ENCODE measurements around the gene ATP10A. TPM values are rescaled to one million over a fixed set of nuclear protein-coding genes. Genes with fewer than 3 reads are reported as not detected.

Gene ATP10A
- total and polyA plus RNA-seq, 12 donors = 0.67 to 31.8 (median 16.1) TPM

DNA sequence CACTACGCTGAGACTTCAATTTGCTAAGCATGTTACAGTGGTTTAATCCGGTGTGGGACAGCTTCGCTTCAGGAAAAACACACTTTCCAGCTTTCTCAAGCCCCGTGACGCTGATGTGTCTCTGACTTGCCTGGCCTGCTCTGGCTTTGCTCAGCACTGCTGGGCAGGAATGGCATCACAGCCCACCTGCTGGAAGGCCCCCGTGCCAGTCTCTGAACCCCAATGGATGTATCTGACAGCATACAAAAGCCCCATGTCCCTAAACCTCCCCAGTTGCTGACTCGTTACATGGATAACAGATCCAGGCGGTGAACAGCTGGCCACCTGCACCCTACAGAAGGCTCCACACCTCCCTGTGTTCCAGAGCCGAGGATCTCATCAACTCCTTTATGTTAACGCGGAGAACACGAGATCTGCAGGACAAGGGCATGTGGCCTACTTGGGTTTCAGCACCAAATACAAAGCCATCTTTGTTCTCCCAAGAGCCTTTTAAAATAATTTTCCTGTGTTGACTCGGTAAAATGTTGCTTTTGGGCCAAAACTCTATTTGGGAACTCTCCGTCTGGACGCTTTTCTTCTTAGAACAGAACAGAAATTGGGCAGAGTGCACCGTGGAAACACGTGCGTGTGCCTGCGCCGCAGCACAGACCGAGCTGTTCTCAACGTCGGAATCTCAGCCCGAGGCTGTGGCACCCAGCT, 61.4 kb downstream of the ATP10A start:
- no peaks in the 10 kb centered on the region for H3K27me3 ChIP-seq
- H3K36me3 ChIP-seq (replicated peaks in 1 of 2) = no peaks in the 10 kb centered on the region
- H3K4me3 ChIP-seq = no peak overlapping the region
- no peak overlapping the region for H3K27ac ChIP-seq
- H3K4me1 ChIP-seq (replicated peaks in 1 of 2) = peaks cover 12 to 18% of the 10 kb centered on the region in 2 donors
- no peak for TF ChIP-seq POLR2A (IDR thresholded peaks at IDR 0.05)
- TF ChIP-seq, protein P1, sequence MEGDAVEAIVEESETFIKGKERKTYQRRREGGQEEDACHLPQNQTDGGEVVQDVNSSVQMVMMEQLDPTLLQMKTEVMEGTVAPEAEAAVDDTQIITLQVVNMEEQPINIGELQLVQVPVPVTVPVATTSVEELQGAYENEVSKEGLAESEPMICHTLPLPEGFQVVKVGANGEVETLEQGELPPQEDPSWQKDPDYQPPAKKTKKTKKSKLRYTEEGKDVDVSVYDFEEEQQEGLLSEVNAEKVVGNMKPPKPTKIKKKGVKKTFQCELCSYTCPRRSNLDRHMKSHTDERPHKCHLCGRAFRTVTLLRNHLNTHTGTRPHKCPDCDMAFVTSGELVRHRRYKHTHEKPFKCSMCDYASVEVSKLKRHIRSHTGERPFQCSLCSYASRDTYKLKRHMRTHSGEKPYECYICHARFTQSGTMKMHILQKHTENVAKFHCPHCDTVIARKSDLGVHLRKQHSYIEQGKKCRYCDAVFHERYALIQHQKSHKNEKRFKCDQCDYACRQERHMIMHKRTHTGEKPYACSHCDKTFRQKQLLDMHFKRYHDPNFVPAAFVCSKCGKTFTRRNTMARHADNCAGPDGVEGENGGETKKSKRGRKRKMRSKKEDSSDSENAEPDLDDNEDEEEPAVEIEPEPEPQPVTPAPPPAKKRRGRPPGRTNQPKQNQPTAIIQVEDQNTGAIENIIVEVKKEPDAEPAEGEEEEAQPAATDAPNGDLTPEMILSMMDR (IDR thresholded peaks at IDR 0.05) = no peak
- H3K9me3 ChIP-seq (replicated peaks in 1 of 3) = no peaks in the 10 kb centered on the region
- WGBS, 4 donors = 75 to 83% (median 78%) methylated on average over 18 to 24 of the region's 24 CpGs
- peak in 1 of 7 donors; percentile 4 for DNase-seq
- intact Hi-C loops (cut with DNase I) = no loop called here

DNA sequence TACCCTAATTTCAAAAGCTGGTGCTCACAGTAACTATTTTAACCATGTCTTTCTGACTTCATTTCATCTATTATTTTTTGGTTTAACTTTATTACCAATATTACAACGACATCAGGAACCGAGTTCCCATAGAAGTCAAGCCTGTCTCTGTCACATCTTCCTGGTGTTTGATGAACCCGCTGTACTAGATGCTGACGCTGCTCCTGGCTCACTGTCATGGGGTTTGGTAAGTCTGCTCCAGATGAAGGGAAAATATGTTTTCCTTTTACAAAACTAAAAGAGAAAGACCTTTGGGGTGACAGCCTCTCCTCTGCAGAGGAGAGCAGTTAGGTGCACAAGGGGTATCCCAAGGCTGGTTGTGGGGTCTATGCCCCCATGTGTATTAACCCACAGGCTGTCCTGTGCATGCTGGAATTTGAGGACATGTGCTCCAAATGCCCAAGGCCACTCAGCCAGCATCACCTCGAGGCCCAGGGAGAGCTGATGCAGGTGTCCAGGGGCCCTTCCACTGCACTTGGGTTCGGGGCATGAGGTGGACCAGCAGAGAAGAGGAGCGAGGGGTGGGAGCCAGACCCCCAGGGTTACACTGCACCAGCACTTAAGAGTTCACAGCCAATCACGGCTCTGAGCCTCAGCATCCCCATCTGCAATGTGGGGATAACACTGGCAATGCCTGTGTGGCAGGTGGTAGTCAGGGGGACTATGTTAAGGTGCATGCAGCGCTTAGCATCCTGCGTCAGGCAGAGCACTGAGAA, 62.2 kb downstream of the ATP10A start:
- no peaks in the 10 kb centered on the region for H3K27me3 ChIP-seq
- H3K9me3 ChIP-seq (replicated peaks in 1 of 3) = no peaks in the 10 kb centered on the region
- DNase-seq = peak in 1 of 7 donors; percentile 15
- peaks cover 12 to 18% of the 10 kb centered on the region in 2 donors for H3K4me1 ChIP-seq (replicated peaks in 1 of 2)
- H3K36me3 ChIP-seq (replicated peaks in 1 of 2) = no peaks in the 10 kb centered on the region
- WGBS, 4 donors = 76 to 82% (median 82%) methylated on average over 7 to 10 of the region's 10 CpGs
- intact Hi-C loops (cut with DNase I) = no loop called here
- TF ChIP-seq, protein P1 (IDR thresholded peaks at IDR 0.05) = no peak
- no peak for TF ChIP-seq POLR2A (IDR thresholded peaks at IDR 0.05)
- H3K4me3 ChIP-seq = no peak overlapping the region
- H3K27ac ChIP-seq = no peak overlapping the region

DNA sequence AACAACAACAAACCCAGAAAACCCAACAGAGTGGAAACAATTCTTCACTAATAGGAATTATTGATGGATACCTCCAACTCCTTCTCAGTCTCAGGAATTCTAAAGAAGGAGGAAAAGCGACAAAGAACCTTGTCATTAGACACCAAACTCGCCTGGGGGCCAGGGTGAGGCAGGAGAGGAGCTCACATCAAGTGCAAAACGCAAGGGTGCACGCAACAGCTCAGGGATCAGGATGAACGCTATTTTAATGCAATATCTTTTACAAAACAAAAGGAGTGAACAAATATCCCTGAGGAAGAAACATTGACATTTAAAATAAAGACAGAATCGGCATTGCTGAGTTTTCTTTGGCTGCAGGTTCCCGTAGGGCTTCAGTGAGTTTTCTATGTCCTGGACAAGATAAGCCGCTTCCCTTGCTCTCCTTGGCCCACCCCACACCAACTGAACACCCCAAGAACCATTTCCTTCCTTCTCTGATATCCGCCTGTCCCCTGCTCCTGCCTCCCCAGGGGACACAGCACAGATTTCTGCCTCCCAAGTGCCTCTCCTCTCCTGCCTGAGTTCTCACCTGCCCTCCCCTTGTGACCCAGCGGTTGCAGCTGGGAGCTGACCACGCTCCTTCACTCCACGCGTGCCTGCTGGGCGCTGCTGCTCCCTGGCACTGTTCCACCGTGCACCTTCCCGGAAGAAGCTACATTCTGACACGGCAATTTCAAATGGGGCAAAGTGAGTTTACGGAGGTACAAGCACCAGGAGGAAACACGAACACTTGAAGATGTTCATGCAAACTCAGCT, 63.0 kb downstream of the ATP10A start:
- H3K27ac ChIP-seq = peak overlapping the region in 1 of 5 donors; percentile 61
- H3K9me3 ChIP-seq (replicated peaks in 1 of 3) = no peaks in the 10 kb centered on the region
- DNase-seq = peak in 1 of 7 donors; percentile 17
- 48 to 70% (median 59%) methylated on average over 19 of the region's 19 CpGs for WGBS, 4 donors
- no peaks in the 10 kb centered on the region for H3K36me3 ChIP-seq (replicated peaks in 1 of 2)
- no peaks in the 10 kb centered on the region for H3K27me3 ChIP-seq
- peaks cover 12 to 18% of the 10 kb centered on the region in 2 donors for H3K4me1 ChIP-seq (replicated peaks in 1 of 2)
- no peak overlapping the region for H3K4me3 ChIP-seq
- intact Hi-C loops (cut with DNase I) = no loop called here
- TF ChIP-seq POLR2A (IDR thresholded peaks at IDR 0.05) = no peak
- TF ChIP-seq, protein P1 (IDR thresholded peaks at IDR 0.05) = no peak

All from adrenal gland (tissue), 12 donors.